IMR-90 (cell line): ENCODE data around the gene UGT1A10. TPM values are rescaled to one million over a fixed set of nuclear protein-coding genes. Genes with fewer than 3 reads are reported as not detected.

Experiments
- ATAC-seq: fragments of 200-7000 bp; cut with Tn5 transposase; 2 replicates; pipeline ENCODE4 v1.9.1; 2020; ENCODE audit warnings: low read depth, mild to moderate bottlenecking, moderate library complexity
- BruUV-seq: library from RNA; stranded (reverse); fragments of 400-500 nt; replicated peaks from 2 replicates; lab custom pipeline; 2021; lab: Mats Ljungman, UMichigan
- CTCF ChIA-PET: fragments of 300-600 bp; formaldehyde crosslinking; extraction: SDS; loops from one replicate; lab custom pipeline; 2021; ENCODE audit warnings: antibody characterized with exemption; lab: Yijun Ruan, JAX
- POLR2A ChIA-PET: fragments of 300-600 bp; sonication (Branson Sonifier 250); formaldehyde crosslinking; loops from one replicate; lab custom pipeline; 2022; ENCODE audit warnings: antibody characterized with exemption; ENCODE audit not compliant: unreplicated experiment; lab: Charles Lee
- DNase-seq: peaks from one replicate; pipeline ENCODE4 v3.0.0; 2013
- H2AFZ ChIP-seq: replicated peaks from 2 replicates; pipeline ENCODE3; 2013; ENCODE audit warnings: low read length, mild to moderate bottlenecking; ENCODE audit not compliant: poor library complexity
- H2AK5ac ChIP-seq: 2 replicates; pipeline ENCODE4 v1.6.1; 2013; ENCODE audit warnings: low read depth, low read length, inconsistent platforms
- H2AK9ac ChIP-seq: replicated peaks from 2 replicates; pipeline ENCODE3; 2013; ENCODE audit warnings: mild to moderate bottlenecking, low read depth, low read length, moderate library complexity; ENCODE audit not compliant: poor library complexity
- H2BK120ac ChIP-seq: 2 replicates; pipeline ENCODE4 v1.6.1; 2013; ENCODE audit warnings: low read depth, low read length, inconsistent platforms
- H2BK15ac ChIP-seq: 3 replicates; pipeline ENCODE4 v1.6.1; 2013; ENCODE audit warnings: low read depth, low read length, inconsistent platforms
- H2BK20ac ChIP-seq: 2 replicates; pipeline ENCODE4 v1.6.1; 2013; ENCODE audit warnings: low read depth, mild to moderate bottlenecking, inconsistent platforms, low read length, moderate library complexity
- H2BK5ac ChIP-seq: 2 replicates; pipeline ENCODE4 v1.6.1; 2013; ENCODE audit warnings: mild to moderate bottlenecking, low read depth, low read length, inconsistent platforms; ENCODE audit not compliant: poor library complexity, severe bottlenecking
- H3K14ac ChIP-seq: replicated peaks from 2 replicates; pipeline ENCODE4 v1.6.1; 2013; ENCODE audit warnings: low read depth, low read length, inconsistent platforms
- H3K18ac ChIP-seq: 2 replicates; pipeline ENCODE4 v1.6.1; 2013; ENCODE audit warnings: low read depth, low read length, control low read depth
- H3K23ac ChIP-seq: 2 replicates; pipeline ENCODE4 v1.6.1; 2013; ENCODE audit warnings: low read depth, low read length, inconsistent platforms
- H3K27ac ChIP-seq: 2 replicates; pipeline ENCODE4 v1.5.1; 2013; ENCODE audit warnings: mild to moderate bottlenecking, control low read depth, low read length; ENCODE audit not compliant: insufficient read depth
- H3K27me3 ChIP-seq: 2 replicates; pipeline ENCODE4 v1.6.1; 2013; ENCODE audit warnings: low read length; ENCODE audit not compliant: control insufficient read depth, insufficient read depth
- H3K36me3 ChIP-seq: 2 replicates; pipeline ENCODE4 v1.6.1; 2013; ENCODE audit warnings: low read length, mixed read lengths; ENCODE audit not compliant: control insufficient read depth, insufficient read depth
- H3K4ac ChIP-seq: 2 replicates; pipeline ENCODE4 v1.6.1; 2013; ENCODE audit warnings: low read depth, low read length, inconsistent platforms
- H3K4me1 ChIP-seq: 2 replicates; pipeline ENCODE4 v1.6.1; 2013; ENCODE audit warnings: low read length, mixed read lengths; ENCODE audit not compliant: control insufficient read depth, insufficient read depth
- H3K4me2 ChIP-seq: 2 replicates; pipeline ENCODE4 v1.6.1; 2013; ENCODE audit warnings: low read depth, mild to moderate bottlenecking, control low read depth, low read length, moderate library complexity
- H3K4me3 ChIP-seq: 2 replicates; pipeline ENCODE4 v1.5.1; 2013; ENCODE audit warnings: low read depth, mild to moderate bottlenecking, control low read depth, low read length, moderate library complexity; ENCODE audit not compliant: insufficient read depth
- H3K56ac ChIP-seq: 2 replicates; pipeline ENCODE4 v1.6.1; 2013; ENCODE audit warnings: low read length, inconsistent platforms; ENCODE audit not compliant: insufficient read depth; ENCODE audit errors: extremely low read depth
- H3K79me1 ChIP-seq, 2 experiments: 2 replicates each; pipeline ENCODE4 v1.6.1; 2013; ENCODE audit warnings: low read length in 2 of 2, inconsistent platforms in 1 of 2, low read depth in 1 of 2
- H3K9ac ChIP-seq: 2 replicates; pipeline ENCODE4 v1.6.1; 2013; ENCODE audit warnings: low read depth, low read length, control low read depth
- H3K9me1 ChIP-seq: 2 replicates; pipeline ENCODE4 v1.6.1; 2013; ENCODE audit warnings: low read length, inconsistent platforms; ENCODE audit not compliant: insufficient read depth
- H3K9me3 ChIP-seq: 2 replicates; pipeline ENCODE4 v1.6.1; 2013; ENCODE audit warnings: low read length; ENCODE audit not compliant: control insufficient read depth, insufficient read depth
- H4K20me1 ChIP-seq: 2 replicates; pipeline ENCODE4 v1.6.1; 2013; ENCODE audit warnings: low read length, inconsistent platforms; ENCODE audit not compliant: insufficient read depth
- H4K5ac ChIP-seq: 2 replicates; pipeline ENCODE4 v1.6.1; 2013; ENCODE audit warnings: mild to moderate bottlenecking, low read depth, low read length, control low read depth
- H4K8ac ChIP-seq, 2 experiments: 2 replicates each; pipeline ENCODE4 v1.6.1; 2013; ENCODE audit warnings: low read depth in 2 of 2, low read length in 2 of 2, control low read depth in 1 of 2, inconsistent platforms in 1 of 2
- H4K91ac ChIP-seq: 2 replicates; pipeline ENCODE4 v1.6.1; 2013; ENCODE audit warnings: low read depth, low read length, inconsistent platforms; ENCODE audit not compliant: insufficient read depth
- CHD1 ChIP-seq: IDR thresholded peaks from 2 replicates; pipeline ENCODE4 v1.6.1; 2012; ENCODE audit warnings: low read depth, low read length, improper control_type of control experiment
- POLR2A ChIP-seq: IDR thresholded peaks from 2 replicates; pipeline ENCODE4 v1.6.1; 2012; ENCODE audit warnings: mild to moderate bottlenecking, low read depth, low read length
- RAD21 ChIP-seq: IDR thresholded peaks from 2 replicates; pipeline ENCODE4 v1.6.1; 2012; ENCODE audit warnings: low read length, improper control_type of control experiment
- RCOR1 ChIP-seq: IDR thresholded peaks from 2 replicates; pipeline ENCODE4 v1.6.1; 2012; ENCODE audit warnings: mild to moderate bottlenecking, low read length, improper control_type of control experiment; ENCODE audit not compliant: insufficient replicate concordance
- RFX5 ChIP-seq: IDR thresholded peaks from 2 replicates; pipeline ENCODE4 v1.8.0; 2012; ENCODE audit warnings: low read depth, mild to moderate bottlenecking, low read length, moderate library complexity
- SMC3 ChIP-seq: fragments of 150-350 bp; IDR thresholded peaks from 2 replicates; pipeline ENCODE4 v1.6.1; 2016; ENCODE audit warnings: low read depth, mild to moderate bottlenecking, antibody characterized with exemption, low read length, moderate library complexity
- WGBS, 2 experiments: methylation state at CpG; one replicate each; pipeline versions ENCODE4 v1.1.5 to v1.1.7; 2013; ENCODE audit warnings: missing lambda C conversion rate in 2 of 2; ENCODE audit not compliant: insufficient read length in 1 of 2; ENCODE audit errors: extremely low coverage in 2 of 2; 5-methylcytosine and 5-hydroxymethylcytosine counted together
- dilution Hi-C: fragments of 300-500 bp; cut with HindIII; formaldehyde crosslinking; loops from one replicate; pipeline ENCODE4 v1.14.3; 2018; ENCODE audit warnings: low sequenced_read_pairs; ENCODE audit not compliant: unreplicated experiment
- in situ Hi-C: fragments of 300-500 bp; cut with MboI; formaldehyde crosslinking; loops from 3 replicates; pipeline ENCODE4 v1.14.3; 2019; ENCODE audit warnings: low sequenced_read_pairs, inconsistent platforms, mixed read lengths
- intact Hi-C: fragments of 100-400 bp; cut with micrococcal nuclease; formaldehyde crosslinking; loops from 2 replicates; pipeline ENCODE4 v1.10.0; 2022
- polyA plus RNA-seq, 3 experiments: library from polyadenylated mRNA; depleted of rRNA; stranded (reverse); fragments of >200 nt; gene quantifications; 2 replicates each; pipeline ENCODE4 v1.2.3, GENCODE V29; 2012; ENCODE audit warnings: low replicate concordance in 1 of 3
- total RNA-seq: library from RNA; depleted of rRNA; stranded (reverse); fragments of >200 nt; gene quantifications from 2 replicates; pipeline ENCODE4 v1.2.3, GENCODE V29; 2012
- TF ChIP-seq, protein P1 (sequence below): conservative IDR thresholded peaks from 2 replicates; pipeline ENCODE4 v1.5.1; 2012; ENCODE audit warnings: mild to moderate bottlenecking, low read depth, low read length, improper control_type of control experiment
- TF ChIP-seq, protein P2 (sequence below): fragments of 150-350 bp; IDR thresholded peaks from 2 replicates; pipeline ENCODE4 v1.6.1; 2016; ENCODE audit warnings: low read depth, mild to moderate bottlenecking, low read length, moderate library complexity, borderline replicate concordance

The UGT1A10 gene
- total and polyA plus RNA-seq, 2 of the 4 experiments (the other 2 are of a cell fraction), result not detected

DNA sequence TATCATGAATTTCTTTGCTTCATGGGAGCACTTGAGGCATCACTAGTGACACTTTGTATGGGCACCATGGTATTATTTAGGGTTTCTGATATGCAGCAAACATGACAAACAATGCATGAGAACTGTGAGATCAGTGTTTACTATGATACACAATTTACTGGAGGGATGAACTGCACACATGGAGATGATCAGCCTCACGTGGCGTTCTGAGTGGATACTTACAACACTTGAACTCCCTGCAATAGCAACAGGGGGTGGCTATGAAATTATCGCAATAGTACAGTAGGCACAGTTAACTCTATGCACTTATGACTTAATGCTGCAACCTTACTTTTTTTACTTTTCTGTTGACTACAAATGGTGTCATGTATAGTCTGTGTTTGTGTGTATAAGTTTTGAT lies 37.3 kb upstream of the UGT1A10 start:
- intact Hi-C loops, result no loop called here

More for the DNA sequence above, 37.3 kb upstream of the UGT1A10 start:
- Histone ChIP-seq H3K14ac (no peak overlapping the region), H3K23ac (no peak overlapping the region), H2AK5ac (no peak overlapping the region), H3K4ac (no peak overlapping the region), H3K27ac (no peak overlapping the region), H3K9me3 (no peaks in the 10 kb centered on the region), H3K79me1 (no peaks in the 10 kb centered on the region), H3K9me1 (no peaks in the 10 kb centered on the region), H2AK9ac (no peak overlapping the region), H3K4me3 (no peak overlapping the region), H3K4me1 (no peaks in the 10 kb centered on the region), H3K4me2 (no peak overlapping the region), H3K9ac (no peak overlapping the region), H4K91ac (no peak overlapping the region), H3K27me3 (peaks cover 4% of the 10 kb centered on the region; the same call in 1 of the 2 replicates), H2AFZ (no peak overlapping the region), H2BK5ac (no peak overlapping the region), H2BK120ac (no peak overlapping the region), H4K20me1 (no peaks in the 10 kb centered on the region), H3K18ac (no peak overlapping the region), H2BK20ac (no peak overlapping the region), H3K36me3 (no peaks in the 10 kb centered on the region), H3K56ac (no peak overlapping the region), H4K5ac (no peak overlapping the region), H2BK15ac (no peak overlapping the region), H4K8ac (no peak overlapping the region)
- ATAC-seq (no peak), DNase-seq (no peak)
- ChIA-PET POLR2A (no interaction called here), CTCF (no interaction called here)
- BruUV-seq, result no TSS peak
- WGBS, 2 experiments, result 80% methylated on average over 1 of the region's 3 CpGs; no CpG with 5 or more reads in 1 of the 2 experiments
- TF ChIP-seq POLR2A (no peak), RCOR1 (no peak), RAD21 (no peak), RFX5 (no peak), CHD1 (no peak), SMC3 (no peak)
- TF ChIP-seq, protein P1, sequence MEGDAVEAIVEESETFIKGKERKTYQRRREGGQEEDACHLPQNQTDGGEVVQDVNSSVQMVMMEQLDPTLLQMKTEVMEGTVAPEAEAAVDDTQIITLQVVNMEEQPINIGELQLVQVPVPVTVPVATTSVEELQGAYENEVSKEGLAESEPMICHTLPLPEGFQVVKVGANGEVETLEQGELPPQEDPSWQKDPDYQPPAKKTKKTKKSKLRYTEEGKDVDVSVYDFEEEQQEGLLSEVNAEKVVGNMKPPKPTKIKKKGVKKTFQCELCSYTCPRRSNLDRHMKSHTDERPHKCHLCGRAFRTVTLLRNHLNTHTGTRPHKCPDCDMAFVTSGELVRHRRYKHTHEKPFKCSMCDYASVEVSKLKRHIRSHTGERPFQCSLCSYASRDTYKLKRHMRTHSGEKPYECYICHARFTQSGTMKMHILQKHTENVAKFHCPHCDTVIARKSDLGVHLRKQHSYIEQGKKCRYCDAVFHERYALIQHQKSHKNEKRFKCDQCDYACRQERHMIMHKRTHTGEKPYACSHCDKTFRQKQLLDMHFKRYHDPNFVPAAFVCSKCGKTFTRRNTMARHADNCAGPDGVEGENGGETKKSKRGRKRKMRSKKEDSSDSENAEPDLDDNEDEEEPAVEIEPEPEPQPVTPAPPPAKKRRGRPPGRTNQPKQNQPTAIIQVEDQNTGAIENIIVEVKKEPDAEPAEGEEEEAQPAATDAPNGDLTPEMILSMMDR, result no peak
- TF ChIP-seq, protein P2, sequence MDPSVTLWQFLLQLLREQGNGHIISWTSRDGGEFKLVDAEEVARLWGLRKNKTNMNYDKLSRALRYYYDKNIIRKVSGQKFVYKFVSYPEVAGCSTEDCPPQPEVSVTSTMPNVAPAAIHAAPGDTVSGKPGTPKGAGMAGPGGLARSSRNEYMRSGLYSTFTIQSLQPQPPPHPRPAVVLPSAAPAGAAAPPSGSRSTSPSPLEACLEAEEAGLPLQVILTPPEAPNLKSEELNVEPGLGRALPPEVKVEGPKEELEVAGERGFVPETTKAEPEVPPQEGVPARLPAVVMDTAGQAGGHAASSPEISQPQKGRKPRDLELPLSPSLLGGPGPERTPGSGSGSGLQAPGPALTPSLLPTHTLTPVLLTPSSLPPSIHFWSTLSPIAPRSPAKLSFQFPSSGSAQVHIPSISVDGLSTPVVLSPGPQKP, result no peak
- in situ Hi-C loops (no loop called here), dilution Hi-C loops (no loop called here)
